NT2/D1 (cell line): ENCODE measurements around the gene SRSF3.

Source experiments
- DNase-seq: peaks from one replicate; pipeline ENCODE4 v3.0.0-alpha.2; 2011; ENCODE audit warnings: low read depth, low spot score
- H3K27me3 ChIP-seq: 2 replicates; pipeline ENCODE4 v1.6.0; 2011; ENCODE audit warnings: mild to moderate bottlenecking; ENCODE audit not compliant: insufficient read length, insufficient read depth
- H3K36me3 ChIP-seq: 2 replicates; pipeline ENCODE4 v1.6.1; 2011; ENCODE audit warnings: mild to moderate bottlenecking, low read length, mixed read lengths; ENCODE audit not compliant: insufficient read depth, insufficient read length
- H3K4me1 ChIP-seq: 2 replicates; pipeline ENCODE4 v1.5.1; 2011; ENCODE audit not compliant: insufficient read depth, insufficient read length
- H3K4me3 ChIP-seq: 2 replicates; pipeline ENCODE4 v1.5.1; 2011; ENCODE audit warnings: low read depth; ENCODE audit not compliant: insufficient read length
- H3K9ac ChIP-seq: 2 replicates; pipeline ENCODE4 v1.6.0; 2011; ENCODE audit warnings: low read depth; ENCODE audit not compliant: insufficient read length
- H3K9me3 ChIP-seq: 2 replicates; pipeline ENCODE4 v1.5.1; 2011; ENCODE audit warnings: mild to moderate bottlenecking, low read length; ENCODE audit not compliant: insufficient read depth
- SUZ12 ChIP-seq: IDR thresholded peaks from 2 replicates; pipeline ENCODE4 v1.6.1; 2011; ENCODE audit not compliant: insufficient read length, insufficient read depth; ENCODE audit errors: extremely low read depth
- YY1 ChIP-seq: IDR thresholded peaks from 2 replicates; pipeline ENCODE4 v1.6.1; 2011; ENCODE audit not compliant: insufficient read length, insufficient read depth
- ZNF274 ChIP-seq: IDR thresholded peaks from 2 replicates; pipeline ENCODE4 v1.6.1; 2011; ENCODE audit warnings: mild to moderate bottlenecking, low read depth, low read length

The SRSF3 gene

GRCh38 chr6:36639171-36639808 is 45.1 kb downstream of the SRSF3 start:
- Histone ChIP-seq H3K4me1 (peaks cover 19% of the 10 kb centered on the region), H3K27me3 (no peaks in the 10 kb centered on the region), H3K9me3 (no peaks in the 10 kb centered on the region), H3K4me3 (no peak overlapping the region), H3K36me3 (no peaks in the 10 kb centered on the region), H3K9ac (no peak overlapping the region)
- TF ChIP-seq YY1 (no peak), ZNF274 (no peak), SUZ12 (no peak)
- no peak for DNase-seq

GRCh38 chr6:36641543-36641942 is 47.4 kb downstream of the SRSF3 start:
- no peak overlapping the region for H3K4me3 ChIP-seq
- no peaks in the 10 kb centered on the region for H3K27me3 ChIP-seq
- no peak overlapping the region for H3K9ac ChIP-seq
- no peaks in the 10 kb centered on the region for H3K36me3 ChIP-seq
- H3K4me1 ChIP-seq: peaks cover 9% of the 10 kb centered on the region
- TF ChIP-seq ZNF274: no peak
- TF ChIP-seq SUZ12: no peak
- no peak for TF ChIP-seq YY1
- H3K9me3 ChIP-seq: no peaks in the 10 kb centered on the region
- no peak for DNase-seq

- Histone ChIP-seq H3K4me3 (no peak overlapping the region), H3K36me3 (no peaks in the 10 kb centered on the region), H3K27me3 (no peaks in the 10 kb centered on the region), H3K9ac (no peak overlapping the region), H3K9me3 (no peaks in the 10 kb centered on the region), H3K4me1 (peaks cover 6% of the 10 kb centered on the region)
- no peak for DNase-seq
- TF ChIP-seq SUZ12: no peak
- TF ChIP-seq ZNF274: no peak
- TF ChIP-seq YY1: no peak
These were observed 49.0 kb downstream of the SRSF3 start for GRCh38 chr6:36642913-36643817.

- Histone ChIP-seq H3K36me3 (no peaks in the 10 kb centered on the region), H3K27me3 (no peaks in the 10 kb centered on the region), H3K4me3 (no peak overlapping the region), H3K4me1 (peaks cover 6% of the 10 kb centered on the region), H3K9ac (no peak overlapping the region), H3K9me3 (no peaks in the 10 kb centered on the region)
- DNase-seq: no peak
- TF ChIP-seq SUZ12: no peak
- TF ChIP-seq ZNF274: no peak
- TF ChIP-seq YY1: no peak
These were observed 49.8 kb downstream of the SRSF3 start for GRCh38 chr6:36643977-36644376.

GRCh38 chr6:36649086-36649485 is 54.9 kb downstream of the SRSF3 start:
- Histone ChIP-seq H3K4me1 (peaks cover 8% of the 10 kb centered on the region), H3K4me3 (no peak overlapping the region), H3K9me3 (no peaks in the 10 kb centered on the region), H3K36me3 (no peaks in the 10 kb centered on the region), H3K9ac (no peak overlapping the region), H3K27me3 (no peaks in the 10 kb centered on the region)
- TF ChIP-seq ZNF274 (no peak), SUZ12 (no peak), YY1 (no peak)
- DNase-seq: no peak

GRCh38 chr6:36649701-36650484 is 55.7 kb downstream of the SRSF3 start:
- Histone ChIP-seq H3K4me1 (peaks cover 8% of the 10 kb centered on the region), H3K9ac (no peak overlapping the region), H3K27me3 (no peaks in the 10 kb centered on the region), H3K36me3 (no peaks in the 10 kb centered on the region), H3K4me3 (no peak overlapping the region), H3K9me3 (no peaks in the 10 kb centered on the region)
- no peak for DNase-seq
- TF ChIP-seq YY1 (no peak), ZNF274 (no peak), SUZ12 (no peak)

GRCh38 chr6:36650848-36651478 is 56.8 kb downstream of the SRSF3 start:
- no peak overlapping the region for H3K9ac ChIP-seq
- peaks cover 8% of the 10 kb centered on the region for H3K4me1 ChIP-seq
- no peaks in the 10 kb centered on the region for H3K27me3 ChIP-seq
- no peaks in the 10 kb centered on the region for H3K9me3 ChIP-seq
- no peak for TF ChIP-seq SUZ12
- no peak for TF ChIP-seq ZNF274
- TF ChIP-seq YY1: no peak
- H3K36me3 ChIP-seq: no peaks in the 10 kb centered on the region
- no peak overlapping the region for H3K4me3 ChIP-seq
- DNase-seq: no peak
